ENCODE data around the gene PRIM2.
"Not testable (repeated sequence)": the region's sequence is repeated elsewhere in the genome, so short reads cannot be mapped to it uniquely, and the experiment has no call there.

DNA sequence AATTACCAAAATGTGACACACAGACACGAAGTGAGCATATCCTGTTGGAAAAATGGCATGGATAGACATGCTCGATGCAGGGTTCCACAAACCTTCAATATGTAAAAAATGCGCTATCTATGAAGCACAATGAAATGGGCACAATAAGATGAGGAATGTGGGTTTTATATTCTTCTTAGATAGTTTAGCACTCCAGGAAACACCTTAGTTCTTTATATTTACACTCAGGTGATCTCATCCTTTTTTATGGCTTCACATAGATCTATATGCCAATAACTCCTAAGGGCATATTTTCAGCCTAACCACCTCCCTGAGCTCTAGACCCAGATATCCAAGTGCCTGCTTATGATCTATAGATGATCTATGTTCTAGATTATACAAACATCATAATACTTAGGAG is 244.8 kb downstream of the PRIM2 start:
- TF ChIP-seq, protein P1, sequence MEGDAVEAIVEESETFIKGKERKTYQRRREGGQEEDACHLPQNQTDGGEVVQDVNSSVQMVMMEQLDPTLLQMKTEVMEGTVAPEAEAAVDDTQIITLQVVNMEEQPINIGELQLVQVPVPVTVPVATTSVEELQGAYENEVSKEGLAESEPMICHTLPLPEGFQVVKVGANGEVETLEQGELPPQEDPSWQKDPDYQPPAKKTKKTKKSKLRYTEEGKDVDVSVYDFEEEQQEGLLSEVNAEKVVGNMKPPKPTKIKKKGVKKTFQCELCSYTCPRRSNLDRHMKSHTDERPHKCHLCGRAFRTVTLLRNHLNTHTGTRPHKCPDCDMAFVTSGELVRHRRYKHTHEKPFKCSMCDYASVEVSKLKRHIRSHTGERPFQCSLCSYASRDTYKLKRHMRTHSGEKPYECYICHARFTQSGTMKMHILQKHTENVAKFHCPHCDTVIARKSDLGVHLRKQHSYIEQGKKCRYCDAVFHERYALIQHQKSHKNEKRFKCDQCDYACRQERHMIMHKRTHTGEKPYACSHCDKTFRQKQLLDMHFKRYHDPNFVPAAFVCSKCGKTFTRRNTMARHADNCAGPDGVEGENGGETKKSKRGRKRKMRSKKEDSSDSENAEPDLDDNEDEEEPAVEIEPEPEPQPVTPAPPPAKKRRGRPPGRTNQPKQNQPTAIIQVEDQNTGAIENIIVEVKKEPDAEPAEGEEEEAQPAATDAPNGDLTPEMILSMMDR (IDR thresholded peaks at IDR 0.05), result not testable (repeated sequence)
- not testable (repeated sequence) for TF ChIP-seq POLR2AphosphoS5, POLR2A (IDR thresholded peaks at IDR 0.05)
